Measurements from ENCODE around the gene ACO2. TPM values are rescaled to one million over a fixed set of nuclear protein-coding genes. Genes with fewer than 3 reads are reported as not detected.

ACO2 gene
- total RNA-seq, 4 donors from 2014 or later = 78.7 to 218 (median 90.0) TPM

DNA sequence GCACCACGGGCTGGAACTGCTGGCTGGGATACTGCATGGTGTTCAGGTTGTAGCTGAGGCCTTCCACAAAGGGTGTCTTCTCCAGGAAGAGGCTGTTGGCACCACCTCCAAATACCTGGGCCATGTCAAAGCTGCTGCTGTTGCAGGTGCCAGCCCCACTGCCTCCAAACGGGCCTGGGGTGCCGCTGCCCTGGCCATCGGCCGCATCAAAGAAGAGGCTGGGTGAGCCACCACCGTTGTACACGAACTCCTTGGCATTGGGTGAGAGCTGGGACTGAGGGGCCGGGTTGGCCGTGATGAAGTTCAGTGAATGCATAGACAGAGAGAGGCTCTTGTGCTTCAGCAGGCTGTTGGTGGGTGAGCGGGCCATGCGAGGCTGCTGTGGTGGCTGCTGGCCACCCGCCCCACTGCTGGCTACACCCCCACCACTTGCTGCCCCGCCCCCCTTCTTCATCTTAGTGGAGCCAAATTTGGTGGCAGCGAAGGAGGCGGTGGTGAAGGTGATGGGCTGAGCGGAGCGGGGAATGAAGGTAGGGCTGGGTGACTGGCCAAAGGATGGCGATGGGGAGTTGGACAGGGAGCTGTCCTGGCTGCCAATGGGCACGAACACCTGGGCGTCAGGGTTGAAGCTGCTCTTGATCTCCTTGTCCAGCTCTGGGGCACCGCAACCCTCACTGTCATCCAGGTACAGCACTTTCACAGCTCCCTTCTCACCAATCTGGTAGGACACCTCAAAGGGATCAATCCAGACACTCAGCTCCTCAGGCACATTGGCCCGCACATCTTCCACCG, 32.4 kb upstream of the ACO2 start:
- TF ChIP-seq, protein P1, sequence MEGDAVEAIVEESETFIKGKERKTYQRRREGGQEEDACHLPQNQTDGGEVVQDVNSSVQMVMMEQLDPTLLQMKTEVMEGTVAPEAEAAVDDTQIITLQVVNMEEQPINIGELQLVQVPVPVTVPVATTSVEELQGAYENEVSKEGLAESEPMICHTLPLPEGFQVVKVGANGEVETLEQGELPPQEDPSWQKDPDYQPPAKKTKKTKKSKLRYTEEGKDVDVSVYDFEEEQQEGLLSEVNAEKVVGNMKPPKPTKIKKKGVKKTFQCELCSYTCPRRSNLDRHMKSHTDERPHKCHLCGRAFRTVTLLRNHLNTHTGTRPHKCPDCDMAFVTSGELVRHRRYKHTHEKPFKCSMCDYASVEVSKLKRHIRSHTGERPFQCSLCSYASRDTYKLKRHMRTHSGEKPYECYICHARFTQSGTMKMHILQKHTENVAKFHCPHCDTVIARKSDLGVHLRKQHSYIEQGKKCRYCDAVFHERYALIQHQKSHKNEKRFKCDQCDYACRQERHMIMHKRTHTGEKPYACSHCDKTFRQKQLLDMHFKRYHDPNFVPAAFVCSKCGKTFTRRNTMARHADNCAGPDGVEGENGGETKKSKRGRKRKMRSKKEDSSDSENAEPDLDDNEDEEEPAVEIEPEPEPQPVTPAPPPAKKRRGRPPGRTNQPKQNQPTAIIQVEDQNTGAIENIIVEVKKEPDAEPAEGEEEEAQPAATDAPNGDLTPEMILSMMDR (IDR thresholded peaks at IDR 0.05; ENCODE audit: low read depth) = no peak

DNA sequence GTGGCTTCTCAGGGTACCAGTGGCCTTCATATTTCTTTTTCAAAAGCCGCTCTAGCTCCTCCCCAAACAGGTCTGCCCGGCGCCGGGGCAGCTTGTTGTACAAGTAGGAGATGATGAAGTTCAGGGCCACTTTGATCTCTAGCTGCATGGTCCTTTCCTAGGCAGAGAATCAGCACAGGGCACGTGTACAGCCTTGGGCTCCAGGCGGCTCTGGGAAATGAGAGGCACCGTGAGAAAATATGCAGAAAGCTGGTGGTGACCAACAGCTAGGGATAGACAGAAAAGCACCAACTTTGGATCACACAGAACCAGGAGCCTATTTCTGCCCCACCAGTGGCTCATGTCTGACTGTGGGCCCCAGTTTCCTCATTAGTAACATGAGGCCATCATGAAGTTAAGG, 31.7 kb upstream of the ACO2 start:
- TF ChIP-seq, protein P1 (IDR thresholded peaks at IDR 0.05; ENCODE audit: low read depth) = no peak

DNA sequence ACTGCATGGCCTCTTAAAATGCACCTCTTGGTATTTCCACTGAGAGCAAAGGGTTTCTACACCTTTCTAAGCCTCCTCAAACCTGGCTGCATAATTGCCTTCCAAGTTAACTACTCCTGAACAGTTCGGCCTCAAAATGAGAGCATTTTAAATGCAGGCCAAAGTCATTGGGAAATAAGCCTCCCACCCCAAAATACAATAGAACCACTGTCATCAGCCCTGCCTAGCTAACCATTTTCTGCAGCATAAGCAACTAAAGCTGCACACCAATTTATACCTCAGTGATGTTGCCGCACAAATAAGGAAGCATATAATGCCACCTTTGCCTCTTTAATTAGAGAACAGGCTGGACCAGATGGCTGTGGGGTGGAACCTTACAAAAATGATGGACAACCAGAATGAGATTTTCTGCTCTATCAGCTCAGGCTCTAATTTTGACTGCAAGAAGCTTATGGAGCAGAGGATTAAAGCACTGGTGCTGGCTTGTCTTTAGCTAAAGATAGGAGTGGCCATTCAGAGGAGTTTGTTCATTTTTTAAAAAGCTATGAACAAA, 26.6 kb upstream of the ACO2 start:
- TF ChIP-seq, protein P1 (IDR thresholded peaks at IDR 0.05; ENCODE audit: low read depth) = no peak

DNA sequence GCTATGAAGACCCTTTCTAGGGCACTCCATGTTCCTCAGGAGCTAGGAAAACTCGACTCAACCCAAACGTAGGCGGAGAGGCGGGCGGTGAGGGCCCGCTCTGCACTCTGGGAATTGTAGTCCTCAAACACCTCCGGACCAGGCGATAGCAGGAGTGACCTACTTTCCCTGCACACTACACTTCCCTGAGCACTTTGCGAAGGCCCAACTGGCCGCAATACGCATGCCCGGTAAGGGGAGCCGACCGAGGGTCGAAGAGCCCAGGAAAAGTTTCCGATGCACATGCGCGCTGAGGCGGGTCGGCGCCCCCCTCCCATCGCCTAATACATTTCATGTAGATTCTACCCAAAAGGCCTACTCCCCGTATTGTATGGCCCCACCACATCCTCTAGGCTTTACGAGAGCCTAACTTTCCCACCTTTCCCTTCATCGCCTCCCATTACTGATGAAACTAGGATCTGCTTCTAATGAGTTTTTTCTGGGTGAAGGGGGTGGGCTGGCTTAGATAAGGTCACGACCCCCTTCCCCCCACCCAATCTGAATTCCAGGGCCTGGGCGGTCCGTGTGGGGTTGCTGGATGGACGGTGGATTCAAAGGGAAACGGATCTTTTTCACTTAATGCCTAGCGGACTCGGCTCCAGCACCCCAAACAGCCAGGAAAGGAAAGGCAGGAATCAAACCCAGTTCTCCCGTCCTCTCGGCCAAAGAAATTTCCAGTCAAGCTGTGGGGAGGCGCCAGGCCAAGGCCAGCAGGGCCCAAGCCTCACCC, 24.4 kb upstream of the ACO2 start:
- TF ChIP-seq, protein P1 (IDR thresholded peaks at IDR 0.05; ENCODE audit: low read depth) = no peak

DNA sequence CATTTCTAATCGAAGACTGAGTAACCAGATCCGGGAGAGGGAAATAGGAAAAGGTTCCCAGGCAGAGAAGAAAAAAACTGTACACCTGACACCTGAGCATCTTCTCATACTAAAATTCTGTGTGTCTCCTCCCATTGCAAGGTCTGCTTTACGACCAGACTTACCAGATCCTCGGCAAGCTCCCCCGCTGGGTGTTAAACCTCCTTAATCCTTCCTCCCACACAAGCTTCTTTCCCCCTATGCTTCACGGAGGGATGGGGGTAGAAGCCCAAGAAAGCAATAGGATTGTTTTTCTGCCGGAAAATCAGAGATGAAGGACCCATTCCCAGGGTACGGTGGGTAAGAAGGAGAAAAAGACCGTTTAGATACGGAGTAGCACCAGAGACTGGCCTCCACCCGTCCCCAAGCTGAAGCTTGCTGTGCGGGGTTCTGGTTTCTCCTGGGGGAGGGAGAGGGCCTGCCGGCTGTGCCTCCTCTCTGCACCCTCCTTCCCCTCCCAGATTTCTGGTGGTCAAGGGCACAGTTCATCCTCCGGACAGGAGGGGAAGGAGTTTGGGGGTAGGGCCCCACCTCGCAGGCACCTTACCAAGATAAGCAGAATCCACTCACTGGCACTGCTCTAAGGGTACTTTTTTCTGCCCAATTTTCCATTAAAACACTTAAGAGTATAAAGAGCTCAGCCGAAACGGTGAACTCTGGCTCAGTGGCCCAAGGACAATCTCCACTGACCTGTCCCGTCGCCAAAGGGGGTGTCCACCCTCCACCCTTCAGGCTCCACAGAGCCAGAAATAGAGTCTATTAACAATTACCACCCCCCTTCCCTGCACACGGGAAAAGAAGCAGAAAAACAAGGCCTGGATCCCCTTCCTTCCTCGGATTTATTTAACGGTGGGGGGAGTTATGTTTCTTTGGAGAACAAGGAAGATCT, 23.5 kb upstream of the ACO2 start:
- TF ChIP-seq, protein P1 (IDR thresholded peaks at IDR 0.05; ENCODE audit: low read depth) = no peak

DNA sequence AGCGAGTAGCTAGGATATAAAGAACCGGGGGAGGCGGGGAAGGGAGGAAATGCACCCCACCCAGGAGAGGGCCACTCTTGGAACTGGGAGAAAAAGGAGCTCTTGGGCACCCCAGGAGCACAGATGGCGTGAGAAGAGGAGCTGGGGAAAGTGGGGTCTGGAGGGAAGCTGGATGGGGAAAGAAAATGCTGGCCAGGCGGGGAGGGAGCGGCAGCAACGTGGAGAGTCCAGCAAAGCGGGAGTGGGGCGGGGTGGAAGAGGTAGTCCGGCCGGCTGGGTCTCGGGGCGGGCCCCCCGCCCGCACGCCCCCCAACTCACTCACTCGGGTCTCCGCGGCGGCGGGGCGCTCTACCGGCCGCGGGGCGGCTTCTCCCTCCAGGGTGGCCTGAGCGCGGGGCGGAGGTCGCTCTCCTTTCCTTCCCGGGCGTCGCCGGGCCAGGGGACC, 22.8 kb upstream of the ACO2 start:
- TF ChIP-seq, protein P1 (IDR thresholded peaks at IDR 0.05; ENCODE audit: low read depth) = no peak

All from subcutaneous adipose tissue (tissue), 4 donors.